ENCODE data around the gene MICAL2. TPM values are rescaled to one million over a fixed set of nuclear protein-coding genes. Genes with fewer than 3 reads are reported as not detected.
A peak's percentile ranks its signal among the peaks of the same experiment; 100 is the strongest.

MICAL2 gene
- total RNA-seq, 2 donors from 2014 or later: 1.5 to 1.9 TPM

DNA sequence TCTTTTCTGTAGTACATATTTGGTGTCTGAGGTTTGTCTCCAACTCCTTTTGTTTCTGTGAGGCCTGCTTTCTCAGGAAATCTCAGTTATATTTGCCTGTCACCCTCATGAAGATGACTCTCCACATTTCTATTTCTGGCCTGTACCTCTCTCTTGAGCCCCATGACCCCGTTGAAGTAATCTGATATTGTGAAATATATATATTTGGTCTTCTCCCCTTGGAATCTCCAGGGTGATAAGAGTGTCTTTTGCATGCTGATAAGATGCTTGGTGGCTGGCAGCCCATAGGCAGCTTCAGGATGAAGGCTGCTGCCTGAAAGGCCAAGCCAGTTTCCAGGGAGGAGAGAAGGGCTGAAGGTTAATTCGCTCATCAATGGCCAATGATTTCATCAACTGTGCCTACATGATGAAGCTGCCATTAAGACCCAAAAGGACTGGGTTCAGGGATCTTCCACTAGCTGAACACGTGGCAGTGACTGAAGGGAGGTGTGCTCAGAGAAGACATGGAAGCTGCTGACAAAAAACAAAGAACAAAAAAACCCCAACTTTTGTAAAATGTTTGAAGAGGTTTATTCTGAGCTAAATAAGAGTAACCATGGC is 67.4 kb downstream of the MICAL2 start:
- no peak overlapping the region for H3K4me3 Mint-ChIP-seq
- TF ChIP-seq, protein P1, sequence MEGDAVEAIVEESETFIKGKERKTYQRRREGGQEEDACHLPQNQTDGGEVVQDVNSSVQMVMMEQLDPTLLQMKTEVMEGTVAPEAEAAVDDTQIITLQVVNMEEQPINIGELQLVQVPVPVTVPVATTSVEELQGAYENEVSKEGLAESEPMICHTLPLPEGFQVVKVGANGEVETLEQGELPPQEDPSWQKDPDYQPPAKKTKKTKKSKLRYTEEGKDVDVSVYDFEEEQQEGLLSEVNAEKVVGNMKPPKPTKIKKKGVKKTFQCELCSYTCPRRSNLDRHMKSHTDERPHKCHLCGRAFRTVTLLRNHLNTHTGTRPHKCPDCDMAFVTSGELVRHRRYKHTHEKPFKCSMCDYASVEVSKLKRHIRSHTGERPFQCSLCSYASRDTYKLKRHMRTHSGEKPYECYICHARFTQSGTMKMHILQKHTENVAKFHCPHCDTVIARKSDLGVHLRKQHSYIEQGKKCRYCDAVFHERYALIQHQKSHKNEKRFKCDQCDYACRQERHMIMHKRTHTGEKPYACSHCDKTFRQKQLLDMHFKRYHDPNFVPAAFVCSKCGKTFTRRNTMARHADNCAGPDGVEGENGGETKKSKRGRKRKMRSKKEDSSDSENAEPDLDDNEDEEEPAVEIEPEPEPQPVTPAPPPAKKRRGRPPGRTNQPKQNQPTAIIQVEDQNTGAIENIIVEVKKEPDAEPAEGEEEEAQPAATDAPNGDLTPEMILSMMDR (conservative IDR thresholded peaks at IDR 0.05): no peak
- peaks cover 18% of the 10 kb centered on the region for H3K4me1 Mint-ChIP-seq
- H3K27ac Mint-ChIP-seq: no peak overlapping the region
- H3K9ac ChIP-seq (ENCODE audit: extremely low read depth, low read length, poor library complexity, severe bottlenecking): no peak overlapping the region
- H3K27me3 ChIP-seq (ENCODE audit: control insufficient read depth, insufficient read depth, low read length, poor library complexity, severe bottlenecking): no peaks in the 10 kb centered on the region
- H3K27ac ChIP-seq (ENCODE audit: low read depth, low read length): no peak overlapping the region
- H3K4me1 ChIP-seq (ENCODE audit: control insufficient read depth, insufficient read depth, low read length): peaks cover 12% of the 10 kb centered on the region
- WGBS, 2 experiments (ENCODE audit: insufficient coverage in 1 of 2, insufficient read length in 1 of 2): 62 to 100% methylated on average over 1 to 3 of the region's 3 CpGs
- H3K9me3 ChIP-seq (ENCODE audit: control insufficient read depth, low read length): no peaks in the 10 kb centered on the region
- no peak overlapping the region for H3K4me3 ChIP-seq (ENCODE audit: low read length)
- H3K36me3 Mint-ChIP-seq (ENCODE audit: low read depth): no peaks in the 10 kb centered on the region
- H3K9me3 Mint-ChIP-seq: no peaks in the 10 kb centered on the region
- no peaks in the 10 kb centered on the region for H3K27me3 Mint-ChIP-seq (ENCODE audit: insufficient read depth)
- no peak for DNase-seq
- no peaks in the 10 kb centered on the region for H3K36me3 ChIP-seq (ENCODE audit: control insufficient read depth, insufficient read depth, low read length)

DNA sequence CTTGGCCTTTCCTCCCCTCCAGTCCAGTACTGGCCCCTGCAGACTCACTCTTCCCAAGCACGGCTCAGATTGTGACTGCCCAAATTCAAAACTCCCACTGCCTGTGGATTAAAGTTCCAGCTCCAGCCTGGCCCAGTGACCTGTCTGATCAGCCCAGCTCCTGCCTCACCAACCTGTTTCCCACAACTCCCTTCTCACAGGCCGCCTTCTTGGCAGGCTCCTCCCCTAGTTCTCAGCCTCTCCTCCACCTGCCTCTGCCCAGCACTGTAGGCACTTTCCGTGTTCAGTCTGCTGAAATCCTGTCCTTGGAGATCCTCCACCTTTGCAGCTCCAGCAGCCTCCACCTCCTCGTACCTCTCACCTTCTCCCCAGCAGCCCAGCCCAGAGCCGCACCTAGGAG is 68.6 kb downstream of the MICAL2 start:
- H3K27ac ChIP-seq (ENCODE audit: low read depth, low read length): no peak overlapping the region

DNA sequence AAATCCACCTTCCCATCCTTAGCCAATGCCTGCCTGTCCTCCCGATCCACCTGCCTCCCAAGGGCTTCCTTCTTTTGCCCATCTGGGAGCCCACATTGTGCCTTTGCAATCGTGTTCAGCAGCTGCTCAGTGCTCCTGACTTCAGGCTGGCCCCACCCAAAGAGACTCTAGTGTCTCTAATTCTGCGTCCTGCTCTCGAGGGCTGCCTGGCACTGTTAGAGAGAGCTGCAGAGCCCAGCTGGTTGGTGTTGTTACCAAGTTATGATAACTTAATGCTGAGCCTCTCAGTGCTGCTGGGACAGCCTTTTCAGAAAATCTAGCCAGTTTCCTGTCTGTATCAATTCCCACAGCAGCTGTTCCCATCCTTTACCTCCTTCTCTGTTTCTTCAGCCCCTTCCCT is 69.1 kb downstream of the MICAL2 start:
- no peaks in the 10 kb centered on the region for H3K9me3 ChIP-seq (ENCODE audit: control insufficient read depth, low read length)
- H3K4me1 ChIP-seq (ENCODE audit: control insufficient read depth, insufficient read depth, low read length): peaks cover 17% of the 10 kb centered on the region
- WGBS, 2 experiments (ENCODE audit: insufficient coverage in 1 of 2, insufficient read length in 1 of 2): 88 to 91% methylated on average over 4 of the region's 4 CpGs
- Mint-ChIP-seq H3K36me3 (ENCODE audit: low read depth) (no peaks in the 10 kb centered on the region), H3K27ac (no peak overlapping the region), H3K27me3 (ENCODE audit: insufficient read depth) (no peaks in the 10 kb centered on the region), H3K4me1 (peaks cover 25% of the 10 kb centered on the region), H3K4me3 (no peak overlapping the region), H3K9me3 (no peaks in the 10 kb centered on the region)
- H3K36me3 ChIP-seq (ENCODE audit: control insufficient read depth, insufficient read depth, low read length): no peaks in the 10 kb centered on the region
- DNase-seq: no peak
- no peak overlapping the region for H3K4me3 ChIP-seq (ENCODE audit: low read length)
- TF ChIP-seq, protein P1 (conservative IDR thresholded peaks at IDR 0.05): no peak
- no peak overlapping the region for H3K9ac ChIP-seq (ENCODE audit: extremely low read depth, low read length, poor library complexity, severe bottlenecking)
- no peak overlapping the region for H3K27ac ChIP-seq (ENCODE audit: low read depth, low read length)
- H3K27me3 ChIP-seq (ENCODE audit: control insufficient read depth, insufficient read depth, low read length, poor library complexity, severe bottlenecking): no peaks in the 10 kb centered on the region

More for the DNA sequence above, 68.6 kb downstream of the MICAL2 start:
- 84 to 91% methylated on average over 3 to 5 of the region's 5 CpGs for WGBS, 2 experiments (ENCODE audit: insufficient coverage in 1 of 2, insufficient read length in 1 of 2)
- Mint-ChIP-seq H3K27ac (peak overlapping the region; percentile 44), H3K9me3 (no peaks in the 10 kb centered on the region), H3K4me1 (peaks cover 25% of the 10 kb centered on the region), H3K36me3 (ENCODE audit: low read depth) (no peaks in the 10 kb centered on the region), H3K4me3 (no peak overlapping the region), H3K27me3 (ENCODE audit: insufficient read depth) (no peaks in the 10 kb centered on the region)
- H3K27me3 ChIP-seq (ENCODE audit: control insufficient read depth, insufficient read depth, low read length, poor library complexity, severe bottlenecking): no peaks in the 10 kb centered on the region
- no peaks in the 10 kb centered on the region for H3K36me3 ChIP-seq (ENCODE audit: control insufficient read depth, insufficient read depth, low read length)
- H3K9ac ChIP-seq (ENCODE audit: extremely low read depth, low read length, poor library complexity, severe bottlenecking): no peak overlapping the region
- TF ChIP-seq, protein P1 (conservative IDR thresholded peaks at IDR 0.05): no peak
- peaks cover 17% of the 10 kb centered on the region for H3K4me1 ChIP-seq (ENCODE audit: control insufficient read depth, insufficient read depth, low read length)
- peak; percentile 76 for DNase-seq
- no peaks in the 10 kb centered on the region for H3K9me3 ChIP-seq (ENCODE audit: control insufficient read depth, low read length)
- no peak overlapping the region for H3K4me3 ChIP-seq (ENCODE audit: low read length)
